ENCODE results near the gene ZYX. TPM values are rescaled to one million over a fixed set of nuclear protein-coding genes. Genes with fewer than 3 reads are reported as not detected.

The ZYX gene
- total RNA-seq, 1 donor from 2014 or later: 162 TPM

DNA sequence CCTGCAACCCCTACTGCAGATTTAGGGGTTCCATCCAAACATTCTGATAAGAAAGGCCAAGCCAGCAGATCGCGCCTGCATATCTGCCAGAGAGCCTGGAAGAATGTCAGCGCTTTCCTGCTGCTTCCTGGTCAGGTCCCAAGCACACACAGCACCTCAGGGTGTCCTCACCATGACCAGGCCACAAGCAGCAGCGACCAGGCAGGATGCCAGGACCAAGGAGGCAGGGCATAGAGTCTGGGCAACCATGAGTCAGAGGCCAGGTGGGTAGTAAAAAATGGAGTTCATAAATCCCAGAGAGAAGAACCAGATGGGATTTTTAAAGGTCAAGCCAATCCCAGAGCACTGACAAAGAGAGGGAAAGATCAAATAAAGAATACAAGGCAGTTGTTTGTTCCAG is 13.2 kb upstream of the ZYX start:
- peaks cover 8% of the 10 kb centered on the region for H3K27me3 ChIP-seq (ENCODE audit: control insufficient read depth, insufficient read depth, low read length)
- DNase-seq (ENCODE audit: low read depth): peak; percentile 57
- H3K4me3 ChIP-seq (ENCODE audit: low read depth, low read length): no peak overlapping the region
- TF ChIP-seq CTCF (IDR thresholded peaks at IDR 0.05; ENCODE audit: insufficient read depth, low read length, poor library complexity, severe bottlenecking): no peak
- H3K36me3 ChIP-seq (ENCODE audit: control insufficient read depth, insufficient read depth, low read length): peaks cover 1% of the 10 kb centered on the region

GRCh38 chr7:143368387-143368786 is 12.8 kb upstream of the ZYX start:
- Histone ChIP-seq H3K27me3 (ENCODE audit: control insufficient read depth, insufficient read depth, low read length) (peaks cover 4% of the 10 kb centered on the region), H3K36me3 (ENCODE audit: control insufficient read depth, insufficient read depth, low read length) (peaks cover 1% of the 10 kb centered on the region), H3K4me3 (ENCODE audit: low read depth, low read length) (no peak overlapping the region)
- TF ChIP-seq CTCF (IDR thresholded peaks at IDR 0.05; ENCODE audit: insufficient read depth, low read length, poor library complexity, severe bottlenecking): no peak
- DNase-seq (ENCODE audit: low read depth): no peak

GRCh38 chr7:143369678-143370651 is 11.2 kb upstream of the ZYX start:
- Histone ChIP-seq H3K36me3 (ENCODE audit: control insufficient read depth, insufficient read depth, low read length) (peaks cover 1% of the 10 kb centered on the region), H3K4me3 (ENCODE audit: low read depth, low read length) (no peak overlapping the region), H3K27me3 (ENCODE audit: control insufficient read depth, insufficient read depth, low read length) (no peaks in the 10 kb centered on the region)
- TF ChIP-seq CTCF (IDR thresholded peaks at IDR 0.05; ENCODE audit: insufficient read depth, low read length, poor library complexity, severe bottlenecking): no peak
- DNase-seq (ENCODE audit: low read depth): no peak

DNA sequence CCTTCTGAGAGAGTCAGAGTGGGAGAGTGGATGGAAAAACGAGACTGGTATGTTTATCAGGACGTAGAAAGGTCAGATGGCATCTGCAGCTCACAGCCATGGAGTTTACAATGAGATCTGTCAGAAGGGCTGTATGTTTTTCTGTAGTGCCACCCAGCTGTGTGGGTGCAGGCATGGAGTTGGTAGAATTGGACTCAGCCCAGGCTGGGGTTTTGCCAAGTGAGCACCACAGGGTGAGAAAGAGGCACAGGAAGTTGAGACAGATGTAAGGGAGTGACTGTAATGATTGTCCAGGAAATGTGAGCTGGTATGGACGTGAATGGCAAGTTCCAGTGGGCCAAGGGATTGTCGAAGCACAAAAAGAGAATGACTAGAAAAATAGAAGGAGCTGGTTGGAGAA is 9.1 kb upstream of the ZYX start:
- TF ChIP-seq CTCF (IDR thresholded peaks at IDR 0.05; ENCODE audit: insufficient read depth, low read length, poor library complexity, severe bottlenecking): no peak
- no peaks in the 10 kb centered on the region for H3K27me3 ChIP-seq (ENCODE audit: control insufficient read depth, insufficient read depth, low read length)
- peaks cover under 1% of the 10 kb centered on the region for H3K36me3 ChIP-seq (ENCODE audit: control insufficient read depth, insufficient read depth, low read length)
- no peak overlapping the region for H3K4me3 ChIP-seq (ENCODE audit: low read depth, low read length)
- no peak for DNase-seq (ENCODE audit: low read depth)

DNA sequence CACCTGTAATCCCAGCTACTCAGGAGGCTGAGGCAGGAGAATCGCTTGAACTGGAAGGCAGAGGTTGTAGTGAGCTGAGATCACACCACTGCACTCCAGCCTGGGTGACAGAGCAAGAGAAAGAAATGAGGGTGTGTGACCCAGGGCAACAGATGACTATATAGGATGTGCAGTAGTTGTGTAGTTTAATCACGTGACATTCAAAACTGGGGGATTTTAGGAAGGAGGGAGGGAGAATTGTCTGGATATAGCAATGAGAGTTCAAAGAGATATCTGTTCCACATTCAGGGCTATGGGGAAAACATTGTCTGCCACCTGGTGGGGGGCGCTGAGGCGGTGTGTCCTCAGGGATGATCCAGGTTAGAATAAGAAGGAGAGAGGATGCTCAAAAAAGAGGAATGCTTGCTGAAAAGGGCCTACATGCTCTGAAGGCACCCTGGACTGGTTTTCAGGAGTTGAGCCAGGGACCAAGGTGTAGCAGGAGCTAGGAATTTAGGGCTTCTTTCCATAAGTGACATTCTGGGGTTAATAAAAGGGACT is 7.8 kb upstream of the ZYX start:
- no peak for DNase-seq (ENCODE audit: low read depth)
- Histone ChIP-seq H3K36me3 (ENCODE audit: control insufficient read depth, insufficient read depth, low read length) (no peaks in the 10 kb centered on the region), H3K4me3 (ENCODE audit: low read depth, low read length) (no peak overlapping the region), H3K27me3 (ENCODE audit: control insufficient read depth, insufficient read depth, low read length) (no peaks in the 10 kb centered on the region)
- TF ChIP-seq CTCF (IDR thresholded peaks at IDR 0.05; ENCODE audit: insufficient read depth, low read length, poor library complexity, severe bottlenecking): peak; percentile 12

Data from kidney epithelial cell (primary cell).